Measurements from ENCODE around the gene ULK4.

ULK4 gene

GRCh38 chr3:41518626-41519025, 443.3 kb downstream of the ULK4 start:
- Histone ChIP-seq H3K36me3 (ENCODE audit: control insufficient read depth, insufficient read depth, low read length) (no peaks in the 10 kb centered on the region), H3K27me3 (ENCODE audit: control insufficient read depth, insufficient read depth, low read length) (no peaks in the 10 kb centered on the region)

GRCh38 chr3:41508063-41508696, 453.7 kb downstream of the ULK4 start:
- H3K9ac ChIP-seq (ENCODE audit: low read length) = no peak overlapping the region
- H3K9me3 ChIP-seq (ENCODE audit: control insufficient read depth, low read length) = no peaks in the 10 kb centered on the region
- H3K4me3 ChIP-seq (ENCODE audit: low read length) = no peak overlapping the region
- H3K4me1 ChIP-seq (ENCODE audit: control insufficient read depth, insufficient read depth, low read length) = no peaks in the 10 kb centered on the region
- H3K27me3 ChIP-seq (ENCODE audit: control insufficient read depth, insufficient read depth, low read length) = no peaks in the 10 kb centered on the region
- H3K36me3 ChIP-seq (ENCODE audit: control insufficient read depth, insufficient read depth, low read length) = no peaks in the 10 kb centered on the region

More at GRCh38 chr3:41518626-41519025, 443.3 kb downstream of the ULK4 start:
- Histone ChIP-seq H3K4me3 (ENCODE audit: low read length) (no peak overlapping the region), H3K9me3 (ENCODE audit: control insufficient read depth, low read length) (no peaks in the 10 kb centered on the region), H3K9ac (ENCODE audit: low read length) (no peak overlapping the region), H3K4me1 (ENCODE audit: control insufficient read depth, insufficient read depth, low read length) (no peaks in the 10 kb centered on the region)

GRCh38 chr3:41507336-41508062, 454.4 kb downstream of the ULK4 start:
- H3K4me3 ChIP-seq (ENCODE audit: low read length) = no peak overlapping the region
- H3K9me3 ChIP-seq (ENCODE audit: control insufficient read depth, low read length) = no peaks in the 10 kb centered on the region
- H3K4me1 ChIP-seq (ENCODE audit: control insufficient read depth, insufficient read depth, low read length) = no peaks in the 10 kb centered on the region
- no peaks in the 10 kb centered on the region for H3K36me3 ChIP-seq (ENCODE audit: control insufficient read depth, insufficient read depth, low read length)
- H3K27me3 ChIP-seq (ENCODE audit: control insufficient read depth, insufficient read depth, low read length) = no peaks in the 10 kb centered on the region
- H3K9ac ChIP-seq (ENCODE audit: low read length) = no peak overlapping the region

- Histone ChIP-seq H3K27me3 (ENCODE audit: control insufficient read depth, insufficient read depth, low read length) (no peaks in the 10 kb centered on the region), H3K36me3 (ENCODE audit: control insufficient read depth, insufficient read depth, low read length) (no peaks in the 10 kb centered on the region)
Observed at GRCh38 chr3:41503998-41504623, 457.8 kb downstream of the ULK4 start.

GRCh38 chr3:41502481-41502880, 459.4 kb downstream of the ULK4 start:
- Histone ChIP-seq H3K9me3 (ENCODE audit: control insufficient read depth, low read length) (no peaks in the 10 kb centered on the region), H3K4me3 (ENCODE audit: low read length) (no peak overlapping the region), H3K36me3 (ENCODE audit: control insufficient read depth, insufficient read depth, low read length) (no peaks in the 10 kb centered on the region), H3K4me1 (ENCODE audit: control insufficient read depth, insufficient read depth, low read length) (no peaks in the 10 kb centered on the region), H3K9ac (ENCODE audit: low read length) (no peak overlapping the region), H3K27me3 (ENCODE audit: control insufficient read depth, insufficient read depth, low read length) (no peaks in the 10 kb centered on the region)

More at GRCh38 chr3:41503998-41504623, 457.8 kb downstream of the ULK4 start:
- no peak overlapping the region for H3K4me3 ChIP-seq (ENCODE audit: low read length)
- no peak overlapping the region for H3K9ac ChIP-seq (ENCODE audit: low read length)
- no peaks in the 10 kb centered on the region for H3K9me3 ChIP-seq (ENCODE audit: control insufficient read depth, low read length)
- H3K4me1 ChIP-seq (ENCODE audit: control insufficient read depth, insufficient read depth, low read length) = no peaks in the 10 kb centered on the region

GRCh38 chr3:41502023-41502422, 459.9 kb downstream of the ULK4 start:
- H3K9me3 ChIP-seq (ENCODE audit: control insufficient read depth, low read length) = no peaks in the 10 kb centered on the region

GRCh38 chr3:41498847-41499246, 463.1 kb downstream of the ULK4 start:
- H3K27me3 ChIP-seq (ENCODE audit: control insufficient read depth, insufficient read depth, low read length) = no peaks in the 10 kb centered on the region
- H3K9me3 ChIP-seq (ENCODE audit: control insufficient read depth, low read length) = no peaks in the 10 kb centered on the region
- H3K4me1 ChIP-seq (ENCODE audit: control insufficient read depth, insufficient read depth, low read length) = no peaks in the 10 kb centered on the region
- H3K9ac ChIP-seq (ENCODE audit: low read length) = no peak overlapping the region
- no peak overlapping the region for H3K4me3 ChIP-seq (ENCODE audit: low read length)
- H3K36me3 ChIP-seq (ENCODE audit: control insufficient read depth, insufficient read depth, low read length) = no peaks in the 10 kb centered on the region

More at GRCh38 chr3:41502023-41502422, 459.9 kb downstream of the ULK4 start:
- no peak overlapping the region for H3K4me3 ChIP-seq (ENCODE audit: low read length)
- H3K4me1 ChIP-seq (ENCODE audit: control insufficient read depth, insufficient read depth, low read length) = no peaks in the 10 kb centered on the region
- no peaks in the 10 kb centered on the region for H3K27me3 ChIP-seq (ENCODE audit: control insufficient read depth, insufficient read depth, low read length)
- H3K36me3 ChIP-seq (ENCODE audit: control insufficient read depth, insufficient read depth, low read length) = no peaks in the 10 kb centered on the region
- no peak overlapping the region for H3K9ac ChIP-seq (ENCODE audit: low read length)

- H3K4me1 ChIP-seq (ENCODE audit: control insufficient read depth, insufficient read depth, low read length) = no peaks in the 10 kb centered on the region
- H3K4me3 ChIP-seq (ENCODE audit: low read length) = no peak overlapping the region
- H3K36me3 ChIP-seq (ENCODE audit: control insufficient read depth, insufficient read depth, low read length) = no peaks in the 10 kb centered on the region
- H3K27me3 ChIP-seq (ENCODE audit: control insufficient read depth, insufficient read depth, low read length) = no peaks in the 10 kb centered on the region
- no peak overlapping the region for H3K9ac ChIP-seq (ENCODE audit: low read length)
- H3K9me3 ChIP-seq (ENCODE audit: control insufficient read depth, low read length) = no peaks in the 10 kb centered on the region
Observed at GRCh38 chr3:41490360-41490759, 471.5 kb downstream of the ULK4 start.

GRCh38 chr3:41489231-41489630, 472.7 kb downstream of the ULK4 start:
- H3K9me3 ChIP-seq (ENCODE audit: control insufficient read depth, low read length) = no peaks in the 10 kb centered on the region
- no peaks in the 10 kb centered on the region for H3K4me1 ChIP-seq (ENCODE audit: control insufficient read depth, insufficient read depth, low read length)
- H3K36me3 ChIP-seq (ENCODE audit: control insufficient read depth, insufficient read depth, low read length) = no peaks in the 10 kb centered on the region
- no peaks in the 10 kb centered on the region for H3K27me3 ChIP-seq (ENCODE audit: control insufficient read depth, insufficient read depth, low read length)
- H3K9ac ChIP-seq (ENCODE audit: low read length) = no peak overlapping the region
- no peak overlapping the region for H3K4me3 ChIP-seq (ENCODE audit: low read length)

GRCh38 chr3:41488501-41488900, 473.4 kb downstream of the ULK4 start:
- H3K27me3 ChIP-seq (ENCODE audit: control insufficient read depth, insufficient read depth, low read length) = no peaks in the 10 kb centered on the region
- no peaks in the 10 kb centered on the region for H3K9me3 ChIP-seq (ENCODE audit: control insufficient read depth, low read length)
- H3K4me3 ChIP-seq (ENCODE audit: low read length) = no peak overlapping the region
- no peaks in the 10 kb centered on the region for H3K36me3 ChIP-seq (ENCODE audit: control insufficient read depth, insufficient read depth, low read length)
- H3K9ac ChIP-seq (ENCODE audit: low read length) = no peak overlapping the region
- H3K4me1 ChIP-seq (ENCODE audit: control insufficient read depth, insufficient read depth, low read length) = no peaks in the 10 kb centered on the region

GRCh38 chr3:41485484-41485883, 476.4 kb downstream of the ULK4 start:
- H3K36me3 ChIP-seq (ENCODE audit: control insufficient read depth, insufficient read depth, low read length) = no peaks in the 10 kb centered on the region
- no peaks in the 10 kb centered on the region for H3K9me3 ChIP-seq (ENCODE audit: control insufficient read depth, low read length)
- no peak overlapping the region for H3K9ac ChIP-seq (ENCODE audit: low read length)
- H3K4me1 ChIP-seq (ENCODE audit: control insufficient read depth, insufficient read depth, low read length) = no peaks in the 10 kb centered on the region
- no peak overlapping the region for H3K4me3 ChIP-seq (ENCODE audit: low read length)
- H3K27me3 ChIP-seq (ENCODE audit: control insufficient read depth, insufficient read depth, low read length) = no peaks in the 10 kb centered on the region

- Histone ChIP-seq H3K9ac (ENCODE audit: low read length) (no peak overlapping the region), H3K9me3 (ENCODE audit: control insufficient read depth, low read length) (no peaks in the 10 kb centered on the region), H3K27me3 (ENCODE audit: control insufficient read depth, insufficient read depth, low read length) (no peaks in the 10 kb centered on the region), H3K36me3 (ENCODE audit: control insufficient read depth, insufficient read depth, low read length) (no peaks in the 10 kb centered on the region), H3K4me1 (ENCODE audit: control insufficient read depth, insufficient read depth, low read length) (no peaks in the 10 kb centered on the region), H3K4me3 (ENCODE audit: low read length) (no peak overlapping the region)
Observed at GRCh38 chr3:41482134-41482533, 479.8 kb downstream of the ULK4 start.
